Mucosa of descending colon (tissue), 3 donors: ENCODE data around the gene PLD1. TPM values are rescaled to one million over a fixed set of nuclear protein-coding genes. Genes with fewer than 3 reads are reported as not detected.

Experiments used
- ATAC-seq: fragments of 200-7000 bp; cut with Tn5 transposase; one replicate; pipeline ENCODE4 v1.9.1; 2020; ENCODE audit warnings: mild to moderate bottlenecking, moderate library complexity
- DNase-seq, 3 donors: peaks; one replicate each; pipeline ENCODE4 v3.0.0-alpha.2; 2020
- H3K36me3 ChIP-seq: fragments of 200-600 bp; one replicate; pipeline ENCODE4 v1.8.0; 2021; ENCODE audit warnings: low read depth, mild to moderate bottlenecking
- H3K4me1 ChIP-seq: fragments of 200-600 bp; one replicate; pipeline ENCODE4 v1.8.0; 2021; ENCODE audit warnings: low read depth, mild to moderate bottlenecking
- H3K4me3 ChIP-seq: fragments of 200-600 bp; one replicate; pipeline ENCODE4 v1.8.0; 2021; ENCODE audit warnings: mild to moderate bottlenecking
- H3K9me3 ChIP-seq: fragments of 200-600 bp; one replicate; pipeline ENCODE4 v1.8.0; 2021; ENCODE audit warnings: mild to moderate bottlenecking
- intact Hi-C, 2 donors: fragments of 100-400 bp; cut with DNase I in 1 of 2; cut with micrococcal nuclease in 1 of 2; formaldehyde crosslinking; loops; one replicate each; pipeline versions ENCODE4 v1.11.0 to v1.11.1; 2022; cut with DNase I, micrococcal nuclease
- total RNA-seq, 3 donors: library from RNA; stranded (reverse); fragmentation: NEBNext Ultra II Directional in 2 of 3; extraction: Animal tissue kit (Norgen Biotek cat#: 25700) in 2 of 3; gene quantifications; one replicate each; pipeline versions ENCODE4 v1.2.1 to v1.2.4, GENCODE V29; 2021 to 2023
- TF ChIP-seq, protein P1 (sequence below): fragments of 200-600 bp; IDR thresholded peaks from one replicate; pipeline ENCODE4 v1.8.0; 2022; ENCODE audit warnings: antibody characterized with exemption, mild to moderate bottlenecking
- donor health status: DM: no; HTN: no; CAD: no; lungs with moderate emphysema.
- donor health status: DM: no; HTN: no; CAD: no.
- donor health status: DM: no; HTN: yes; CAD: no.

Gene PLD1
- total RNA-seq, 3 donors from 2014 or later: 46.6 to 105 (median 65.1) TPM

DNA sequence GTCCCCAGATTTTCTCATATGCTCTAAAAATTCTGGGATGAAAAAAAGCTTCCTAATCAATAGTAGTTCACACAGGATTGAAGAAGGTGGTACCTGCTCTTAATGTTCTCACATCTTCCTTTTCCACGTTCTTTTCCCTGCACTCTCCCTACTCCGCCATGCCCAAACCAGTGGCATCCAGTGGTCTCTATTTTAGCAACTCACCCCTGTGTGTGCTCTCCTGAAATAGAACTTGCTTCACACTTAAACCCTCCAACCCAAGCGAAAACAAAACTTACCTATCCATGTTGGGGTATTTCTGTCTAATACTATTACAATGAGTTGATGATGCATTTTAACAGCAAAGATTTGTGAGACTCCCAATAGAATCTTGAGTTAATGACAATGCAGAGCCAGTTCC, 148.8 kb downstream of the PLD1 start:
- no peak overlapping the region for H3K4me3 ChIP-seq
- intact Hi-C loops: no loop called here
- H3K9me3 ChIP-seq: no peaks in the 10 kb centered on the region
- H3K4me1 ChIP-seq: no peaks in the 10 kb centered on the region
- no peaks in the 10 kb centered on the region for H3K36me3 ChIP-seq
- TF ChIP-seq, protein P1, sequence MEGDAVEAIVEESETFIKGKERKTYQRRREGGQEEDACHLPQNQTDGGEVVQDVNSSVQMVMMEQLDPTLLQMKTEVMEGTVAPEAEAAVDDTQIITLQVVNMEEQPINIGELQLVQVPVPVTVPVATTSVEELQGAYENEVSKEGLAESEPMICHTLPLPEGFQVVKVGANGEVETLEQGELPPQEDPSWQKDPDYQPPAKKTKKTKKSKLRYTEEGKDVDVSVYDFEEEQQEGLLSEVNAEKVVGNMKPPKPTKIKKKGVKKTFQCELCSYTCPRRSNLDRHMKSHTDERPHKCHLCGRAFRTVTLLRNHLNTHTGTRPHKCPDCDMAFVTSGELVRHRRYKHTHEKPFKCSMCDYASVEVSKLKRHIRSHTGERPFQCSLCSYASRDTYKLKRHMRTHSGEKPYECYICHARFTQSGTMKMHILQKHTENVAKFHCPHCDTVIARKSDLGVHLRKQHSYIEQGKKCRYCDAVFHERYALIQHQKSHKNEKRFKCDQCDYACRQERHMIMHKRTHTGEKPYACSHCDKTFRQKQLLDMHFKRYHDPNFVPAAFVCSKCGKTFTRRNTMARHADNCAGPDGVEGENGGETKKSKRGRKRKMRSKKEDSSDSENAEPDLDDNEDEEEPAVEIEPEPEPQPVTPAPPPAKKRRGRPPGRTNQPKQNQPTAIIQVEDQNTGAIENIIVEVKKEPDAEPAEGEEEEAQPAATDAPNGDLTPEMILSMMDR: no peak
- no peak for DNase-seq
- no peak for ATAC-seq

DNA sequence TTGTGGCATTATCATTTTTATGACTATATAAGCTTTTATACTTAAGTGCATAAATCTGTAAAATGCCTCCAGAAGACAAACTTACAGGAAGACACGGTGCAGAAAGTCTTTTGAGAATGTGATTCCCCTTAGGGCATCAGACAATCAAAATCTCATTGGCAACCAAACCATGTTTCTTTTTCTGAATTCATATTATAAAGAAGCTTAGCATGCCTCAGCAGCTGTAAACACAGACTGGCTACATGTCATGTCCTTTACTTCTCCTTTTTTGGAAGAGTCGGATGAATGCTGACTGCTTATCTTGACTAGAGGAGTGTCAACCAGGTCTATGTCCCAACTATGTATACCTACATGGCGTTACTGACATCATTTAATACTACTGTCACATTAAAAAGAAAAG, 150.1 kb downstream of the PLD1 start:
- DNase-seq: no peak
- no peaks in the 10 kb centered on the region for H3K36me3 ChIP-seq
- no peak for ATAC-seq
- TF ChIP-seq, protein P1: no peak
- no peaks in the 10 kb centered on the region for H3K4me1 ChIP-seq
- intact Hi-C loops: no loop called here
- no peak overlapping the region for H3K4me3 ChIP-seq
- H3K9me3 ChIP-seq: no peaks in the 10 kb centered on the region

DNA sequence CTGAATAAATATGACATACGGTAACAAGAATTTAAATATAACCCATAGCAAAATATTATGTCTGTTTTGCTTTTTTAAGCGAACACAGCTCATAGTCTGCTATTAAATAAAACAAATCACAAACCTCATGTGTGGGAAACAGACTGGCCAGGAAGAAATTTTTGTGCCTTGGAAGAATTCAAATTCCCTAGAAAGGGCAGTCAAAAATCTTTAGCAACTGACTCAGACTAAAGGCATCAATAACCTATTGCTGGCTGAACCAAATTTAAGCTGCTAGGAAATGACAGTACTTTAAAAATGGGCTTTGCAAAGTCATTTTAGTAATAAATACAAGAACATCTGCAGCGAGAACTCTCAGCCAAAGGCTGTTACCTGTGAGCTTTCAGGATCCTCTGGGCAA, 151.4 kb downstream of the PLD1 start:
- no peaks in the 10 kb centered on the region for H3K4me1 ChIP-seq
- H3K36me3 ChIP-seq: no peaks in the 10 kb centered on the region
- TF ChIP-seq, protein P1: no peak
- intact Hi-C loops: no loop called here
- no peak overlapping the region for H3K4me3 ChIP-seq
- ATAC-seq: no peak
- no peaks in the 10 kb centered on the region for H3K9me3 ChIP-seq
- DNase-seq: no peak

DNA sequence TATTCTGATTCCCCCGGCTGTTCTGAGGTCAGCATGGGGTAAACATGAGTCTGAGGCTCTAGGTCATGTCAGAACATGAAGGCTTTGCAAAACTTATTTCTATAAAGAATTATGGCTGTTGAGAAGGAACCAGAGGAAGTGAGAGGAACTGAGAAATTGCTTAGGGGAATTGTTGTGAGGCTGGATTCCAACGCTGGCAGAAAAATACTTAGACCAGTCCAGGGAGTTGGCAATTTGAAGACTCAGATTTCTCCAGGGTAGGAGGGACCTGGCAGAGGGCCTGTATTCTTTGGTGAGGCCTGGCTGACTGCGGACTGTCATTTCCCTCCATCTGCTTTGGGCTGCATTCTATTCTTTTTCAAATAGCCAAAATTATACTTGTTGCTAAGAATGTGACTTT, 155.5 kb downstream of the PLD1 start:
- Histone ChIP-seq H3K9me3 (no peaks in the 10 kb centered on the region), H3K4me1 (no peaks in the 10 kb centered on the region), H3K36me3 (no peaks in the 10 kb centered on the region), H3K4me3 (no peak overlapping the region)
- TF ChIP-seq, protein P1: no peak
- intact Hi-C loops: loop anchor here in 1 of 2 donors (5.0 kb wide), 1 partner anchor 117 kb away; no protein-coding TSS in a partner anchor
- peak; percentile 22 for ATAC-seq
- peak in 1 of 3 donors; percentile 47 for DNase-seq

DNA sequence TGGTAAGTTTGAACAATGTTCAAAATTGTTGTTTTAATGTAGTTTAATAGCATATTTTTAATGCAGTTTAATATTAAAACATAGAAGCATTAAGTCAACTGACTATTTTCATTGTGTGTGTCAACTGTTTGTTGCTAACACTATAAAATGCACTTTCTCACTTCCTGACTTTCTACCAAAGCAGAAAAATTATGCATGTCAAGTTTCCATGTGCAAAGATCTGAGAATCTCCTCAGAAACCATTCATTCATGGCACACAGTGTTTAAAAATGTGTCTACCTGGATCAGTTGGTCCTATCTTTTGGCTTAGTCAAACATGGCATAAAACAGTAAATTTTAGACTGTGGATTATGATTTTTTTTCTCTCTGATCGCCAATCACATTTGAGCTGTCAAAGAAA, 156.0 kb downstream of the PLD1 start:
- Histone ChIP-seq H3K4me1 (no peaks in the 10 kb centered on the region), H3K9me3 (no peaks in the 10 kb centered on the region), H3K4me3 (no peak overlapping the region), H3K36me3 (no peaks in the 10 kb centered on the region)
- DNase-seq: no peak
- no peak for ATAC-seq
- TF ChIP-seq, protein P1: no peak
- intact Hi-C loops: loop anchor here in 1 of 2 donors (5.0 kb wide), 1 partner anchor 118 kb away; no protein-coding TSS in a partner anchor

DNA sequence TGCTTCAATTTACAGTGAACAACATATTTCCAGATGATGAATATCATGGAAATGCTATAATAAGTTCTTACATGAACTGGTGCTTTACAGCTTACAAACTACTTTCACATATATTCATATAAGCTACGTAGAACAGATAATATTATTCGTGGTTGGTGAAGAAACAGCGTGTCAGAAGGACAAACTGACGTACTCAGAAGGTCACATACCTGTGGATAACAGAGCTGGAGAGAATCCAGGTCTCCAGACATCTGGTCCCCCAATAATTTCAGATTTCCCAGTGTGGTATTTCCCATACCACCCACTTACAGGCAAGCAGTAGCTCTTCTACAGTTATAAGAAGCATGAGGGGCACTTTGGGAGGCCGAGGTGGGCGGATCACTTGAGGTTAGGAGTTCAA, 156.6 kb downstream of the PLD1 start:
- TF ChIP-seq, protein P1: no peak
- Histone ChIP-seq H3K4me1 (no peaks in the 10 kb centered on the region), H3K4me3 (no peak overlapping the region), H3K36me3 (no peaks in the 10 kb centered on the region), H3K9me3 (no peaks in the 10 kb centered on the region)
- intact Hi-C loops: loop anchor here in 1 of 2 donors (5.0 kb wide), 1 partner anchor 119 kb away; no protein-coding TSS in a partner anchor
- no peak for ATAC-seq
- DNase-seq: no peak
